Immature natural killer cell (primary cell): ENCODE measurements around the gene ZNF442. TPM values are rescaled to one million over a fixed set of nuclear protein-coding genes. Genes with fewer than 3 reads are reported as not detected.

ENCODE experiments used
- polyA plus RNA-seq, 3 donors: library from polyadenylated mRNA; unstranded; fragments of 300-500 nt; fragmentation: Illumina TruSeq; gene quantifications; one replicate each; pipeline ENCODE4 v1.2.3, GENCODE V29; 2021

The ZNF442 gene
- polyA plus RNA-seq, 3 donors from 2014 or later = 0.46 to 2.4 (median 1.4) TPM

Other genes starting within 250 kb of the ZNF442 start
- 1 to 10 TPM; 2.2 to 4.1 (median 2.4) TPM for gene ZNF20, start 225.3 kb downstream of the ZNF442 start, polyA plus RNA-seq
- gene ZNF625, start 208.9 kb downstream of the ZNF442 start, polyA plus RNA-seq = 1 to 10 TPM in 1 of 3 donors, under 1 TPM in 1, not detected in 1; 0.51 to 3.6 TPM
- gene ZNF136, start 202.6 kb downstream of the ZNF442 start, polyA plus RNA-seq = 10 to 100 TPM; 15.1 to 20.1 (median 18.6) TPM
- 10 to 100 TPM; 18.6 to 39.5 (median 19.1) TPM for gene ZNF44, start 70.8 kb downstream of the ZNF442 start, polyA plus RNA-seq
- gene ZNF563, start 32.0 kb downstream of the ZNF442 start, polyA plus RNA-seq = 1 to 10 TPM; 1.0 to 5.3 (median 1.2) TPM
- 1 to 10 TPM; 4.5 to 9.1 (median 4.7) TPM for gene ZNF799, start 35.6 kb upstream of the ZNF442 start, polyA plus RNA-seq
- gene ZNF443, start 75.3 kb upstream of the ZNF442 start, polyA plus RNA-seq = 1 to 10 TPM in 2 of 3 donors, not detected in 1; 1.9 to 3.0 TPM
- gene ZNF709, start 119.1 kb upstream of the ZNF442 start, polyA plus RNA-seq = 1 to 10 TPM; 1.1 to 2.6 (median 2.3) TPM
- 10 to 100 TPM; 14.0 to 22.6 (median 16.2) TPM for gene ZNF564, start 185.8 kb upstream of the ZNF442 start, polyA plus RNA-seq
- 1 to 10 TPM; 3.1 to 8.2 (median 3.5) TPM for gene ZNF490, start 245.1 kb upstream of the ZNF442 start, polyA plus RNA-seq
- 10 to 100 TPM; 10.9 to 21.3 (median 12.9) TPM for gene ZNF791, start 245.2 kb upstream of the ZNF442 start, polyA plus RNA-seq